ACC112 (cell line): ENCODE results near the gene BPGM.

Source experiments
- H2AFZ ChIP-seq: fragments of 200-600 bp; sonication (generic); one replicate; pipeline ENCODE4 v1.6.0; 2017; ENCODE audit warnings: antibody characterized with exemption, low read length; ENCODE audit not compliant: unreplicated experiment
- H3K27ac ChIP-seq: fragments of 200-600 bp; sonication (generic); 2 replicates; pipeline ENCODE4 v1.5.1; 2014; ENCODE audit warnings: low read depth, mild to moderate bottlenecking, antibody characterized with exemption, low read length, moderate library complexity
- H3K27me3 ChIP-seq: fragments of 200-600 bp; sonication (generic); 2 replicates; pipeline ENCODE4 v1.6.1; 2014; ENCODE audit warnings: mild to moderate bottlenecking, antibody characterized with exemption, low read length, moderate library complexity, mixed read lengths; ENCODE audit not compliant: insufficient read depth
- H3K36me3 ChIP-seq: fragments of 200-600 bp; sonication (generic); 2 replicates; pipeline ENCODE4 v1.6.1; 2016; ENCODE audit warnings: mild to moderate bottlenecking, antibody characterized with exemption, low read length, moderate library complexity, mixed read lengths; ENCODE audit not compliant: insufficient read depth
- H3K4me1 ChIP-seq: fragments of 200-600 bp; sonication (generic); one replicate; pipeline ENCODE4 v1.6.1; 2016; ENCODE audit warnings: low read length, mixed read lengths; ENCODE audit not compliant: insufficient read depth, unreplicated experiment, control insufficient read depth
- H3K4me3 ChIP-seq: fragments of 200-600 bp; sonication (generic); 2 replicates; pipeline ENCODE4 v1.5.1; 2014; ENCODE audit warnings: mild to moderate bottlenecking, low read depth, low read length
- H3K79me2 ChIP-seq: fragments of 200-600 bp; sonication (generic); one replicate; pipeline ENCODE4 v1.6.0; 2016; ENCODE audit warnings: low read length; ENCODE audit not compliant: control insufficient read depth, unreplicated experiment, insufficient read depth

BPGM gene

DNA sequence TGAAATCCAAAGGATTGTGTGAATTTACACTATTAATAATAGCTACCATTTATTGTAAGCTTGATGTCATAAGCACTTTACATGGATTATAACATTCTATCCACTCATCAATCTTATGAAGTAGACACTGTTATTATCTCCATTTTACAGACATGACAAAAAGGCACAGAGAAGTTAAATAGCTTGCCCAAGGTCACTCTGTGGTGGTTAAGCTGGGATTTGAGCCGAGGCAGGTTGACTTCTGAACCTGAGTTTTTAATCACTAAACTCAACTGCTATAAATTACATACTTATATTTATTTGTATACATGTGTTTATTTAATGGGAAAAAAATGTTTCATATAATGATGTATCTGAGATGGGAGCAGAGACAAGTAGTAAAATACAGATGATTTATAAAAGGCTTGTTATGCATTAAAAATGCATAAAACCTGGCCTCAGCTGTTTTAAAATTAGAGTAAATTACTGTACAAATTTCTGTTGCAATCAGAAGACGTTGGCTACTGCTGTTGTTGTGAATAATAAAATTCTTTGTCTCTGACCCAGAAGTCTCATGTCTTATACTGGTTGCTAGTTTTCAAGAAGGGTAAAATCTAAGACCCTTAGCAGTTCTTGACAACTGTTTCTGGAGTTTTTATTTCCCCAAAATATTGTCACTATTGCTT, 71.7 kb downstream of the BPGM start:
- no peaks in the 10 kb centered on the region for H3K79me2 ChIP-seq
- no peak overlapping the region for H3K4me3 ChIP-seq
- H3K27me3 ChIP-seq = no peaks in the 10 kb centered on the region
- H3K27ac ChIP-seq = no peak overlapping the region
- no peak overlapping the region for H2AFZ ChIP-seq
- H3K4me1 ChIP-seq = peaks cover 3% of the 10 kb centered on the region
- H3K36me3 ChIP-seq = no peaks in the 10 kb centered on the region

DNA sequence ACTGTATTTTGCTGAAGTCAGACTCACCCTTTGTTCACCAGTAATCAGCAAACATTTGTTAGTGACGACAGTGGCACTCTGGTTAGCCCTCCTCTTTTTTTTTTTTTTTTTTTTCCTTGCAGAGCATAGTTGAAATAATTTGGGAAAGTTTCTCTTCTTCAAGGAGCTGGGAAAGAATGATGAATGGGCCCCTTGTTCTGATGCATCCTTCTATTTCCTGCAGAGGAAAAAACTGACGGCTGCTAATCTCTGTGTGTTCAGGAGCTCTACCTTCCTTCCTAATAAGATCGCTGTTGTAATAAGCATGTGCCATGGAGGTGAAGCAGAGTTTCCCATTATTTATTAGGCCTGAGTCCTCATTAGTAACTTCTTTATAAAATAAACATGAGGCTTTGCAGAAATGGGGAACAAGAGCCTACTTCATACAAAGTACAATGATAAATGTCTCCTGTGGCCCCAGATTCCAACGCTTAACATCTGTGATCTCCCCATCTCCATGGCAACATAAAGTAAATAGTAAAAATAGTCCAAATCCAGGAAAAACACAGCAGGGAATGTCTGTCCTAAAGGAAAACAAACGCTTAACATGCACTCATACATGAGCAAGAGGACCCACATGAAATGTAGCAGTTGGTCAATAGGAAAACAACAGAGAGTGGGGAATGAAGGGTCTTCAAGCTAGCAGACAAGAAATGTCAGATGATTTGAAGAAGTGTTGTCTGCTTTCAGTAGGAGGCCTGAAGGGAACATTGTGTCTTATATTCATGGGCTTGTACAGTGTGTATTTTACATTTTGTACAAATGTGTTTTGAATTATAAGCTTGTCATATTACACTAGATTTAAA, 73.7 kb downstream of the BPGM start:
- H3K27me3 ChIP-seq = no peaks in the 10 kb centered on the region
- peaks cover 3% of the 10 kb centered on the region for H3K4me1 ChIP-seq
- H3K4me3 ChIP-seq = no peak overlapping the region
- H3K36me3 ChIP-seq = no peaks in the 10 kb centered on the region
- no peak overlapping the region for H3K27ac ChIP-seq
- no peak overlapping the region for H2AFZ ChIP-seq
- H3K79me2 ChIP-seq = no peaks in the 10 kb centered on the region

DNA sequence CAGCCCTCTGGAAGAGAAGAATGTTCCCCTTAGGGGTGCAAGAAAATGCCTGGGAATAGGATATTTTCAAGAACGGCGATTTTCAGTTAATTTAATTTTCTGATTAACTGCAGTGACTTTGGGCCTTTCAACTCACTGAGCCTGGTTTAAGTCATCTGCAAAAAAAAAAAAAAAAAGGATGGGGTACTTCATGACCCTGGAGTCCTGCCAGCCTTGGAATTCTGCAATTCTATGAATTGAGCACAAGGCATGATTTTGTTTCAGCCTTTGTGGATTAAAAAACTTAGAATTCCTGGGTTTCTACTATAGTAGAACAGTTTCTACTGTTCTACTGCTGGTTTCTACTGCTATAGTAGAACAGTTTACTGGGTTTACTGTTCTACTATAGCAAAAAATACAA, 74.5 kb downstream of the BPGM start:
- H3K27me3 ChIP-seq = no peaks in the 10 kb centered on the region
- no peak overlapping the region for H2AFZ ChIP-seq
- H3K4me3 ChIP-seq = no peak overlapping the region
- no peaks in the 10 kb centered on the region for H3K36me3 ChIP-seq
- H3K79me2 ChIP-seq = no peaks in the 10 kb centered on the region
- peaks cover 3% of the 10 kb centered on the region for H3K4me1 ChIP-seq
- no peak overlapping the region for H3K27ac ChIP-seq

DNA sequence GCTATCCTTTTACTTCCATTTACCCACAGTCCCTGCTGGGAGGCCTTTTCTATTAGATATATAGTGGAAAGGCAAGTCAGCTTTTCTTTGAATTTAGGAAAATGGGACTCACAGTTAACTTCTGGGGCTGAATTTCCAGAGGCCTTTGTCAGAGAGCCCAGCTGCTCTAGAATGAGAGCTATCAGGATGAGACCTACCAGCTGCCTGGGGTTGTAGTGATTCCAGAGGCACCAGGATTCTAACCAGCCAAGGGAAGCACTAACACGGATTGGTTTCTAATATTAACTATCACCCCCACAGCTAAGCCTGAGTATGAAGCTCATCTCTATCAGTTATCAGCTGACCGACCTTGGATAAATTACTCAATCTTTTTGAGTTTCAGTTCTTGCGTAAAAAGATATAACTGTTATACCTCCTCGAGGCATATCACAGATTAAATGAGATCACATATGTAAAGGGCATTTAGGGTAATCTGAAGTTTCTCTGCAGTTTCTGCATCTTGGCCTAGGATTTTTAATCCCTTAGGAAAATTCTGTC, 76.2 kb downstream of the BPGM start:
- Histone ChIP-seq H3K36me3 (no peaks in the 10 kb centered on the region), H2AFZ (no peak overlapping the region), H3K4me1 (peaks cover 3% of the 10 kb centered on the region), H3K27ac (no peak overlapping the region), H3K79me2 (no peaks in the 10 kb centered on the region), H3K27me3 (no peaks in the 10 kb centered on the region), H3K4me3 (no peak overlapping the region)

DNA sequence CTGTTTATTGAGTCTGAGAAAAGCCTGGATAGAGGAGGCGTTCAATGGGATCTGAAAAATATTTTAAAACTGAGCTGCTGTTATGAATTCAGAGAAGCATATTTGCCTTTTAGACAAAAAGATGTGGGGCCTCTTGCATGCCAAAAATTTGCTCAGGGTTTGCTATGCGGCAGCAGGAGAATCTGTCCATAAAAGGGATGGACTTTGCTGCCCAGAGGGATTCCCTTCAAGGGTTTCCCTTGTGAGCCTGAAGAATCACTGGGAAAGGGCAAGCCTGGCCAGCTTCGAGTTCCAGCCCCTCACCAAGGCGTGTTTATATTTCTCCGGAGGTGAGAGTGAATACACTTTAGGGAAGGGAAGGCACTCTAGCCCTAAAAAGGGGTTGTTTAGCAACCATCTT, 77.2 kb downstream of the BPGM start:
- no peak overlapping the region for H3K27ac ChIP-seq
- H3K4me1 ChIP-seq = peaks cover 3% of the 10 kb centered on the region
- H3K4me3 ChIP-seq = no peak overlapping the region
- no peaks in the 10 kb centered on the region for H3K27me3 ChIP-seq
- H2AFZ ChIP-seq = no peak overlapping the region
- no peaks in the 10 kb centered on the region for H3K36me3 ChIP-seq
- H3K79me2 ChIP-seq = no peaks in the 10 kb centered on the region

DNA sequence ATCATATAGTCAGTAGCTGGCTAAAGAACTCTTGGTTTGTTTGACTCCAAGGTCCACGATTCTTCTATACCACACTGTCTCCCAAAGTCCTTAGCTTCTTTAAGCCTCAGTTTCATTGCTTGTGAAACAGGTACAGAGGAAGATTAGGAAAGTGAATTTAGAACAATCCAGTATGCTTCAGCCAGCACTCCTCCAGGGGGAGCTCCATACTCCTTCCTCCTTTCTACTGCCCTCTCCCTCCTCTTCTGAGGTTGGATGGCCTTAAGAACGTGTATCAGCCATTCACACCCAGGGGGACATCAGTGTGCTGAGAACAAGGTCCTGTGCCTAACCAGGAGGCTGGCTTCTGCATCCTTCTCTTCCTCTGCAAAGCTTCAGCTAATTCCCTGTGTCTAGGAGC, 78.0 kb downstream of the BPGM start:
- Histone ChIP-seq H3K27ac (no peak overlapping the region), H3K36me3 (no peaks in the 10 kb centered on the region), H3K4me3 (no peak overlapping the region), H3K79me2 (no peaks in the 10 kb centered on the region), H3K4me1 (peaks cover 5% of the 10 kb centered on the region), H2AFZ (peak overlapping the region; percentile 4), H3K27me3 (no peaks in the 10 kb centered on the region)

DNA sequence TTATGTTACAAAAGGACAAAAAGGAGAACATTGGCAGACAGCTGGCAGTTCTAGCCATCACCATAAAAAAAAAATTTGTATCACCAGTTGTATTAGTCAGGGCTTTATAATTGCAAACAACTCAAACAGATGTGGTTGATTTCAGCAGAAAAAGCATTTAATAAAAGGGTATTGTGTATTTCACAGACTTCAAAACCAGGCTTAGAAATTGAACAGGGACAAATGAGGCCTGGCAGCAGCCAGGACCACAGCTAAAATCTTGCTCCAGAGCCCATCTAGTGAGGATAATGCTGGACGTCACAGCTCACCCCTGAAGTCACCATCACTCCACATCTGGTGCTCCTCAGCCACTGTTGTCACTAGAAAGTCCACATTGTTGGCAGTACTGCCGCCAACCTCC, 79.9 kb downstream of the BPGM start:
- H3K4me1 ChIP-seq = peaks cover 15% of the 10 kb centered on the region
- H3K27me3 ChIP-seq = no peaks in the 10 kb centered on the region
- H3K27ac ChIP-seq = no peak overlapping the region
- H3K36me3 ChIP-seq = no peaks in the 10 kb centered on the region
- H3K4me3 ChIP-seq = no peak overlapping the region
- H2AFZ ChIP-seq = no peak overlapping the region
- H3K79me2 ChIP-seq = no peaks in the 10 kb centered on the region

DNA sequence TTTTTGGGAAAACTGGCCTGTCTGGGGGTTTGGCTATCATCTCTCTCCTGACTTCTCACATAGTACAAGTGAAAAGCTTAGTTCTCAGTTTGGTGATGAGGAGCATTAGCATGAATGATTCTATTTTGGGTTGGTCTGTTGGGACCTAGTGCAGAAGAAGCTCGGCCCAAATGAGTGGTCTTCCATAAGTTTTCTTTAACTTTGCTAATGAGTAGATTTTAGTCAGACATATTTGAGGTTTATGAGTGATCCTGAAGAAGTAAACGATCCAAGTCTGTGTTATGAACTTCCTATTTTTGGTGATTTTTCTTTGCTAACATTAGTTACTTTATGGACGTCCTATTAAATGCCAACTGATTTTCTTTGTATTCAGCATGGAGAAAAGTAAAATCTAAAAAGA, 81.1 kb downstream of the BPGM start:
- H3K4me1 ChIP-seq = peaks cover 15% of the 10 kb centered on the region
- no peaks in the 10 kb centered on the region for H3K36me3 ChIP-seq
- H2AFZ ChIP-seq = no peak overlapping the region
- no peaks in the 10 kb centered on the region for H3K27me3 ChIP-seq
- no peaks in the 10 kb centered on the region for H3K79me2 ChIP-seq
- no peak overlapping the region for H3K27ac ChIP-seq
- H3K4me3 ChIP-seq = no peak overlapping the region
